Activated CD8-positive, alpha-beta memory T cell treated with anti-CD3 and anti-CD28 coated beads for 4 hours (primary cell): ENCODE data around the gene PRKCH.
"Not testable (repeated sequence)": the region's sequence is repeated elsewhere in the genome, so short reads cannot be mapped to it uniquely, and the experiment has no call there.

Experiments
- DNase-seq, 2 donors: peaks; one replicate each; pipeline ENCODE4 v3.0.0-alpha.2; 2020; ENCODE audit warnings: low read depth in 2 of 2

The PRKCH gene

DNA sequence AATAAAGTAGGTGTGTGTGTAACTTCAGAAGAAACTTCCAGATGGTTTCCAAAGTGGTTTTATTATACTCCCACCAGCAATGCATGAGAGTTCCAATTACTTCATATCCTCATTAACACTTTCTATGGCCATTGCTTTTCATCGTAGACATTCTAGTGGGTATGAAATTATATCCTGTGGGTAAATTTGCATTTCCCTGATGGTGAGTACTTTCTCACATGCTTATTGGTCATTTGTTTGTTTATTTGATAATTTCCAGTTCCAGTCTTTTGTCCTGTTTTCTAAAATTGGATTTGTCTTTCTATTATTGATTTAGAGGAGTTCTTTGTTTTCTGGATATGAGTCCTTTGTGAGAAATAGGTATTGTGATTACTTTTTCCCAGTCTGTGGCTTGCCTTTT lies 70.9 kb downstream of the PRKCH start:
- DNase-seq: no peak

DNA sequence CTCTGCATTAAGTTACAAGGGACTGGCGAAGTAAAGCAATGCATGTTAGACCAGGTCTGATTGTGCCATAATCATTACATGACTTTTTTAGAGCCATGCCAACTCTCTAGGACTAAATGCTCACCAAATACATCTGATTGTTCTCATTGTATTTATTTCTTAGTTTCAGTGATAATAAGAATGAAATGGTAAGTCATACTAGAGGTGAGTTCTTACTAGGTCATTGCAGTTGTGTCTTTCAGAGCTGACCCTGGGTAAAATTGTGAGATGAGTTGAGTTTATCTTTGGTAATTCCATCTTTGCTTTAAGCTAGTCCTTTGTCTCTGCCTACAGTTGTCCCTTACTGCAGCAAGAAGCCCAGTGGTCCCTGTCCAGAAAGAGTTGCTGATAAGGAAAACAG lies 73.2 kb downstream of the PRKCH start:
- DNase-seq: no peak

DNA sequence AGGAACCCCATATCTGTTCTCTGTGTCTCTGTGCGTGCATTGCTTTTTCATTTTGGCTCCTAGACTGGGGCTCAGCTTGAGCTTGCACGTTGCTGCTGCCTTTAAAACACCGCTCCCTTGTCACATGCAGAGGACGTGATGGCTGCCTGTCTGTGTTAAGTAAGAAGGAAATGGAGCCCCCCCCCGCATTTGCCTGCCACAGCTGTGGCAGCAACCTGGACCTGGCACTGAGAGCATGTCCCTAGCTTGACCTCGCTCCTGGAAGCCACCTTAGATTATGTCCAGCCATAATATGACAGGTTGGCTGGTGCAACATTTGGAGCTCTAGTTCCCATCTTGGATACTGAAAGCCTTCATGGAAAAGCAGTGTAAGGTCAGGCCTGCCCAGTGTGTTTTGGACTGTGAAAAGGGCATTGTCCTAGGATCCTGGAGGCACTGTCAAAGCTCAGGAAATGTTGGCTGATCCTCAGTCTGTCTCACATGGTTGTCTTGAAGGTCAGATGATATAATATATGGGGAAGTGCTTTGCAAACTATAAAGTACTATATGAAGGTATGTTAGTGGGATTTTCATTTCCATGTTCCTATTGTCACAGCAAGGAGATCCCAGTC lies 73.8 kb downstream of the PRKCH start:
- no peak for DNase-seq

DNA sequence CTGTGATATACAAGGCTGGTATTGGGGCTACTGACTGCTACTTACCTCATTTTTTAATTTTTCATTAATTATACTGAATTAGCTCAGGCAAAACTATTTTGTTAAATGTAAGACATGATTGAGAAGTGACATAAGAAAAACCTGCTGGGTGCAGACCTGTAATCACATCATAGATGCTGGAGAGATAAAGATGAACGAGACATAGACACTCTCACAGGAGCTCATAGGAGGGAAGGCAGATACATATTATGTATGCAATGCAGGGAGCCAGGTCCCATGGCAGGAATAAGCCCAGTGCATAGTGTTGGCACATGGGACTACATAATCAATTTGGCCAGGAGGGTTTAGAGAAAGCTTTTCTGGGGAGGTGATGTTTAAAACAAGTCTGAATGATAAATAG lies 74.9 kb downstream of the PRKCH start:
- DNase-seq: no peak

DNA sequence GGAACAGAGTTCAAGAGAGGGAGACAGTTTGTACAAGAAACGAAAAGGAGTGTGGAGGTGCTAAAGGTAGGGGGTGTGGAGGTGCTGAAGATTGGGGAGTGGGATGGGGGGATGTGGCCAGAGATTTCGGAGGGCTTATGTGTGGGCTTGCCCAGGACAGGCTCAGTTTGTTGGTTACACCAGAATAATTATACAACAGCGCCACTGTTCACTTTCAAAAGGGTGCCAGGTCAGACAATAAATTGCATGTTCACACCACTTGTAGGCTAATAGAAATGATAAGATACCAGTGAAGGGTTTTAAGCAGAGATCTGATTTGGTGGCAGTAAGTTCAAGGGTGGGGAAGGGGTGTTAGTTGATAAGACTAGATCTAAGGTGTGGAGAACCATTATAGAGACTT lies 75.3 kb downstream of the PRKCH start:
- DNase-seq: no peak

DNA sequence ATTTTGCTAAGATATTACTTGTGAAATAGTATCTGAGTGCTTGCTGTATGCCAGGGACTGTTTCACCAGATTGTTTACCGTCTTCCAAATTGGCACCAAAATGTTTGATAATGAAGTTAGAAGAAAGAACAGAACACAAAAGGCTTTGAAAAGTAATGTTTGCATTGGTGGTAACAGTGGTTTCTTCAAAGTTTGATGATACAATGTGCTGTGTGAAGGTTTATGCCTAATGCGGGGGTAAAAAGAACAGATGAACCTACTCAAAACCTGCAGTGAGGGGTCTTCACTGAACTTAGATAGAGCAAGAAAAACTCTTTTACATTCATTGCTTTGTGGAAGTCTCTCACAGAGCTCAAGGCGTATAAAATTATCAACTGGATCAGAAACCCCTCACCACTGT lies 76.2 kb downstream of the PRKCH start:
- no peak for DNase-seq

DNA sequence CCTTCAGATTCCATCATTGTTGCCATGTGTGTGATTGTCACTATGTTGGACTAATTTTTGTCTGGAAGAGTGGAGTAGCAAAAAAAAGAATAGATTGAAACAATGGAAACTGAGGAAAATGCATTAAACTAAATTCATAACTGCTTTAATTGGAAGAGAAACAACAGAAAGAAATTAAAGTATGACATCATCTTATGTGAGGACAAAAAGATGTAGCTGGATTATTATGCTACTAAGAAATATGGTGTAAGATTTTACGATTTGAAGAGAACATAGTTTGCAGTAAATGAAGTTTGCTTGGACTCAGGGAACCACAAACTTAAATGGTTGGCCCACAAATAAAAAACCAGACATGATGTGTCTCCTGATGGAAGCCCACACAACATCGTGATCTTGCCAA lies 76.8 kb downstream of the PRKCH start:
- DNase-seq: no peak

DNA sequence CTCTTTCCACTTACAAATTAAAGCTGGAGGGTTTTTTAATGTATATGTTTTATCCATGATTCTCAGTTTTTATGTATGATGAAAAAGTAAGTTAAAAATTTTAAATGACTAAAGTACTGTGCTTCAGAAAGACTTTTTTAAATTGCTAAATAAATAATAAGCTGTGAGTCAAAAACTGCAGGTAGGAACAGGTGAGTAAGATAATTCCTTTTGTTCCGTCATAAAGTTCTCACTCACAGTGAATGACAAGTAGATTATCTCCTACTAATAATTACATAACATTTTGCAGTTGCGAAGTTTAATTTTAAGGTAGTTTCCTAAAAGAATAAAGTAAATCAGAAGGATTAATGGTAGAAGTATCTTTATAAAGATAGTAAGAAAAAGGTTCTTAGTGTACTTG lies 78.0 kb downstream of the PRKCH start:
- no peak for DNase-seq

DNA sequence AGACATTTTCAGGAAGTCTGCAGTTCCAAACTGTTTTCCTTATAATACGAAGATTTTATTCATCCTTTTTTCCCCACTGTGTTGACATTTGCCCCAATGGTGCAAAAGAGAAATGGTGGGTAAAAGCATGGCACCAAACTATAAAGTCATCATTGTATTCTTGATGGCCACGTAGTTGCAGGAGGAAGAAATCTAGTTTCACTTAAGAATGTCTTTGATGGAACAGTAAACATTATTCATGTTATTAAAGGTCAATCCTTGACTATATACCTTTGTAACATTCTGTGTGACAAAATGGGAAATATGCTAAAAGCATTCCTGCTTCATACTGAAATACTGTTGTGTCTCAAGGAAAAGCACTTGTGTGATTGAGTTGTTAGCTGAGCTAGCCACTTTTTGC lies 80.1 kb downstream of the PRKCH start:
- DNase-seq: no peak

DNA sequence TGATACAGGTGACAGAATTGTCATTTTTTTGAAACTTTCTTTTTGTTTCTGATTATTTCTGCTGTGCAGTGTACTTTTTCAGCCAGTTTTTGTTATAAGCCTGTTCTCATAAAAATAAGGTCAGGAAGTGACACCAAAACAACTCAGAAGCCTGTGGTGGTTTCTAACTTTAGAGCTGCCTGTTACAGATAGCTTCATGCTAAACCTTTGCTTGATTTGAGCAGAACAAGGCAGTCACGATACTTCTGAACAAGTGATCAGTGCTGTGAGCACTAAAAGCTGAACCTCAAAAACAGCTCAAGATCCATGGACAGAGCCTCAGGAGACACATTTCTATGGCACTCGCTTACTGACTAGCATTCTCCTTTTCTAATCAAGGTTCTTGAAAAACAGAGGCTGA lies 82.0 kb downstream of the PRKCH start:
- no peak for DNase-seq

DNA sequence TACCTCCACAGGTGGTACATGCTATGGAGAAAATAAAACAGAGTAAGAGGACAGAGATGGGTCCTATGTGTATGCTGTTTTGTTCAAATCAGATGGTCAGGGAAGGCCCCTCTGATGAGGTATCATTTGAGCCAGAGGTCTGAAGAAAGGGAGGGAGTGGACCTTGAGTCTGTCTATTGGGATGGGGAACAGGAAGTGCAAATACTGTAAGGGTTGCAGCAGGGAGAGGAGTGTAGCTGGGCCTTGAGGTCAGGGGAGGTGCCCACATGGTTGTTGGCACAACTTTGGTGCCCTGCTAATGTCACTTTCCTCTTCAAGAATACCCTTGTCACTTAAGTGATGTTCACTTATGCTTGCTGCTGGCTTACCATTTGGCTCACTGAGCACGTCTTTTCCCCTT lies 83.3 kb downstream of the PRKCH start:
- DNase-seq: no peak

DNA sequence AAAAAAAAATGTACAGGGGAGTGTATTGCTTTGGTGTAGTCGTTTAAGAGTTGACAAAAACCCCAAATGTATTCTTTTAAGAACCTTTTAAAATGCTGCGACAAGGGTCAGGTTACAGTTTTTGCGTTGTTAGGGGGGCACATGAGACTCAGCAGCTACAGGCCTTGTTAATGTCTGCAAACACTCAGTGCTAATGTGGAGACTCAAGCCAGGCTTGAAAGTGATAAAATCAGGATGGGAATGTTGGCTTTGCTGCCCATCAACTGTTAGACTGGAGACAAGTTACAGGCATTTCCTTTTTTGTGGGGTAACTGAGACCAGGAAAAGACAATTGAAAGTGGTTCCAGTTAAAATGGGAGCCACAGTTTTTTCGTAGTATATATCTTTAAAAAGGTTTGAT lies 84.8 kb downstream of the PRKCH start:
- DNase-seq: no peak

DNA sequence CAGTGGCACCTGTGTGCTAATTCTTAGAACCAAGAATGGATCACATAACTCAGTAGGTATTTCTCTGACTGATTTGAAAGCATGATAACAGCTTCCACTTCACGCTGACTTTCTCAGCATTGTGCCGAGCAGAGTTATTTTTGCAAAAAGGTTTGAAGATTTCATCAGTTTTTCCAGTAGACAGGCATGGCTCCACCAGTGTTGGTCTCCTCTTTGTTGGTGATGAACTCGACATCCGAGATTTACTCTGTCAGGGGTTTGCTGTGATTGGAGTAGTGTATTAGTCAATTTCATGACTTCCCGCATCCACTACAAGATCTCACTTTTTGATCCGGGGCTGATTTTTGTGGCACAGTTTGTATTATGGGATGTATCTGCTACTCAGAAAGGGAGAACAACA lies 85.3 kb downstream of the PRKCH start:
- peak in 1 of 2 donors; percentile 28 for DNase-seq

DNA sequence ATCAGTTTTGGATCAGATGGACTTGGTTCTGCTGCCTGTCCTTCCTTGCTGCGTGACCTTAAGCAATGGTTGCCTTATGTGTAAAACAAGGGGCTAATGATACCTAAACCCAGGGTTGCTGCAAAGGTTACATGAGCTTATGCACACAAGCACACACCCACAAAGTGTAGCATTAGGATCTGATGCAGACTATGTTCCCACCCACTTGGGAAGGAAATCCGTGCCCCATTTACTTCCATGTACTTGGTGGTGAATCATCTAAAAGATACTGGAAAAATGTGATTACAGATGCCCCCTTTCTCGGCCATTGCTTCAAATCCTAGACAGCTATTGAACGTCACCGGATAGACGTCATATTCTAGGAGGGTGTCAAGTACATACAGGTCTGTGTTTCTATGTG lies 87.1 kb downstream of the PRKCH start:
- DNase-seq: no peak

DNA sequence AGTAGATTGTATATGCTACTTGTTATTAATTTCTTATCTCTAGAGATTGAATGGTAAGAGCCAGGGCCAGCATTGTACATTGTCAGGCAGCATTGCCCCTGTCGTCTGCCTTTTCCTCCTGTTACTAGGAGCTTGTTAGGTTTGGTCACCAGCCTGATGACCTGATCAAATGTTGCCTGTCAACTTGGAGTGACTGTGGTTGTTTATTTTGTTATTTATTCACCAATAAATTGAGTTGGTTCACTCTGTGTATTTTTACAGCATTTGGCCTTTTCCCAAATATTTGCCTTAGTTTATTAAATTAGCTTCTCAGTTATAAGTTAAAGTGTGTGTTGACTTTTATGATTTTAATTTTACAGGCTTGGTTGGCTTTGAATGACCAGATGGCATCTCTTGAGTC lies 88.4 kb downstream of the PRKCH start:
- DNase-seq: no peak

DNA sequence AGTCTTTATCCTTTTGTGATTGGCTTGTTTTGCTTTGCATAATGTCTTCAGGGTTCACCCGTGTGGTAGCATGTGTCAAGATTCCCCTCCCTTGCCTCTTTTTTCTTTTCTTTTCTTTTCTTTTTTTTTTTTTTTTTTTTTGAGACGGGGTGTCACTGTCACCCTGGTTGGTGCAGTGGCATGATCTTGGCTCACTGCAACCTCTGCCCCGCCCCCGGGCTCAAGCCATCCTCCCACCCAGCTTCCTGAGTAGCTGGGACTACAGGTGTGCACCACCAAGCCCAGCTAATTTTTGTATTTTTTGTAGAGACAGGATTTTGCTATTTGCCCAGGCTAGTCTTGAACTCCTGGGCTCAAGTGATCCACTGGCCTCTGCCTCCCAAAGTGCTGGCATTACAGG lies 94.6 kb downstream of the PRKCH start:
- not testable (repeated sequence) for DNase-seq

DNA sequence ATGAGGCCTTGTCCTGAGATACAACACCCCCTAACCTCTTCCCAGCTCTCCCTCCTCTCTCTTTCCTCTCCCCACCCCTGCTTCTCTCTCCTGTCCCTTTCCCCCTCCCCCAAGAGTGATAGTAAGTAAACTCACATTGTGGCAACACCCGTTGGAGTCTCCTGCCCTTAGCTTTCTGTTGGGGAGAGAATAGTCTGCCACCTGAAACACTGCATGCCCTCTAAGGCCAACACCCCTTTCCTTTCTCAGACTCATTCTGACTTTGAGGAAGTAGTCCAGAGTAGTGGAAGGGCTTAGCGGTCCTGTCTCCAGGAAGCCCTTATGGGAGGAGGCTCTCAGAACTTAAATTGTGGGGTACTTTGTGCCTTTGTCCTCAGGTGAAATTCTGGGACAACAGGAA lies 95.2 kb downstream of the PRKCH start:
- no peak for DNase-seq

DNA sequence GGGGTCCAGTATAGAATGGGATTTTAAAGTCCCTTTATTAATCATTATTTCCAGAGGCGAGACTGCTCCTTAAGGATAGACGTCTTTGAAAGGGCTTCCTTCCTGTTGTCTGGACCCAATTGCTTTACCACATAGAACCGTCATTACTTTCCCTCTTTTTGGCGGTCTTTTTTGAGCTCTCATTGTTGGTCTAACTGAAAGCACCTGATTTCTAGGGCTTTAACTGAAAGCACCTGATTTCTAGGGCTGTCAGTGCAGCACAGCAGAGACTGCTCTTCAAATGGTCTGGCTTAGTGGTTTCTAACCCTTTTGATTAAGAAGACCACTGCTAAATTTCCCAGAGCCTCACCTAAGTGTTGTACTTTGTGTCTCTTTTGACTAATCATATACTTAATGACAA lies 95.8 kb downstream of the PRKCH start:
- DNase-seq: no peak

DNA sequence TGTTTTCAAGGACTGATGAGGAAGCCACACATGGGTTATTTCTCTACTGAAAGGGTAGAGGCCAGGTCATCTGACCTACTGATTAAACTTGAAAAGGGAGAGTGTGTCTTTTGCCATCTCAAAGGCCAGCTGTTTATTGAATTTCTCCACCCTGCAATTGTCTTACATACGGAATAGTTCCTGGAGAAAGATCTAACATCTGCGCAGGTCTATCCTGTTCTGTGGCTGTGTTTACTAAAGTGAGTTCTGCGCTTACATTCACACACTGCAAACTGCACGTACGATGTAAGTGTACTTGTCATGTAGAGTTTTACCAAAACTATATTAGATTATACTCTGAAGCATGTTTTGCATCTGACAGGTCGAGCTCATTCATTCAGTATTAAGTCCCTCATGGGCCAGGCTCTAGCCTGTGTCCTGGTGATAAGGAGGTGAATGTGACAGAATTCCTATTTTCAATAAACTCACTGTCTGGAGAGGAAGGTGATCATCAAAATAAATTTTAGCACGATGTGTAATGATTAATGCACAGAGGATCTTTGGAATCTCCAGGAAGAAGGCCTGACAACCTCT lies 96.6 kb downstream of the PRKCH start:
- no peak for DNase-seq

DNA sequence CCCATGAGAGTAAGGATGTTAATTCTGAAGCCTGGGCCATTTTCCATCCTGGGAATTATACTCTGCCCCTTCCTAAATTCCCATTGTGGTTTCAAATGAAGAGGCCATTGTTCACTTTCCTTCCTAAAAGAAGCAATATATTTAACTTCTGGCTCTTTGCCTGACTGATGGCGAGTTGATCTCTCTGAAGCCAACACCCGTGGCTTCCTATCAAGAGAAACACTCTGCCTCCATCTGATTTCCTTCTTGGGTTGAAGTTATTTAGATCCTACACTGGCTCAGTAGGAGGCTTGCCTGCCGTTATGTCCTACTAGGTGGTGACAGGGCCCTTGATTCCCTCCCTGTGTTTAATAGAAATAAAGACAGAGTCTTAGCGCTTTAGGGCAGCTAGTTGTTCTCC lies 97.4 kb downstream of the PRKCH start:
- DNase-seq: no peak

DNA sequence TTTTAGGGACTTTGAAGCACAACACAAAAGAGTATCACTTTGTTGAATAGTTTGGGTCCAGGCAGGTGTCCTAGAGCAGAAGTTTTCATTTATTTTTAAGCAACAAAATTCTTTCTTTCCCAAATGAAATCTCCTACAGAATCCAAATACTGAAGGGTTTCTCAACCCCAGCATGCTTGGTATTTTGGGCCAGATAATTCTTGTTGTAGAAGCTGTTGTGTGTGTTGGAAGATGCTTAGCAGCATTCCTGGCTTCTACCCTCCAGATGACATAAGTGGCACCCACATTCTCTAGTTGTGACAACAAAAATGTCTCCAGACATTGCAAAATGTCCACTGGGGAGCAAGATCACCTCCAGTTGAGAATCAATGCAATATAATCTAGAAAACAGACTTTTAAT lies 97.8 kb downstream of the PRKCH start:
- DNase-seq: no peak

DNA sequence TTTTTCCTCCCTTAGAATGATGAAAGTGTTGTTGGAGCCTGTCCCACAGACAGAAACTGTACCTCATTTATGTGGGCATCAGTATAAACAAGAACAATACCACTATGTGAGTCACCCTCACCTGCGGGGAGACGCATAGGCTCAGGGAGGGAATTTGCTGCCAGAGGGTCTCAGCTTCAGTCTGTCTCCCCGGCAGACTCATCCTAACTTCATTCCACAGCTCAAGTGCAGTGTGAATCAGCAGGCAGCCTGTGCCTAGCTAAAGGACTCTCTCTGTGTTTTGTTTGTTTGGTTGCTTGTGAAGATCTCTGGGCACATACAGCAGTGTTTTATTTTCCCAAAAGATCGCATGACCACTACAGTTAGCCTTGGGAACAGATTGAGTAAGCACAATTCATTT lies 98.9 kb downstream of the PRKCH start:
- peak in 1 of 2 donors; percentile 23 for DNase-seq

DNA sequence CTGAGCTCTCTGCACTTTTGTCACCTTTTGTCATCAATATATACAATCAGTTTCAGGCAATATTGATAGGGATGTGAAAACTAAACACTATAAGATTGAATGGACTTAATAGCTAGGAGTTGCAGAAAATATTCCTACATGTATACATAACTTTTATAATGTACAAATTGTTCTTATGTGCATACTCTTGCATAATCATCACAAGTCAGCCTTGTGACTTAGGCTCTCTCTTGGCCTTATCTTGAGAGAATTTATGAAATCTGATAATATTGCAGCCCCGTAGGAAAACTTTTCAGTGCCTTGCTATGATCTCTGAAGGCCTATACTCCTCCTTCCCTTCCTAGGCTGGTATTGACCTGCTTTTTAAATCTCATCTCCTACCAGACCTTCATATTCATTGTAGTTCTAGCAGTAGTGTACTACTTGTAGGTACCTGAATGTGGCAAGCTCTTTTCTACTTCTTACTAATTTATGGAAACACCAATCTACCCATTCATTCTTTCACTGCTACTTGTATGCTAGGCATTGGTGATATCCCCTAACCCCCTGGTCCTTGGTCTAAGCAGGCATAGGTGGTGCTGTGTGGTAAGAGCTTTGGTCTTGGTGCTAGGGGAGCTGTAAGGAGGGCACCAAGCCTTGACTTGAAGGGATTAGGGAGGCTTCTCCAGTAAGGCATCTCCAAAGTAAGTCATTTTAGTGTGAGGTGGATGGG lies 100.0 kb downstream of the PRKCH start:
- DNase-seq: no peak

DNA sequence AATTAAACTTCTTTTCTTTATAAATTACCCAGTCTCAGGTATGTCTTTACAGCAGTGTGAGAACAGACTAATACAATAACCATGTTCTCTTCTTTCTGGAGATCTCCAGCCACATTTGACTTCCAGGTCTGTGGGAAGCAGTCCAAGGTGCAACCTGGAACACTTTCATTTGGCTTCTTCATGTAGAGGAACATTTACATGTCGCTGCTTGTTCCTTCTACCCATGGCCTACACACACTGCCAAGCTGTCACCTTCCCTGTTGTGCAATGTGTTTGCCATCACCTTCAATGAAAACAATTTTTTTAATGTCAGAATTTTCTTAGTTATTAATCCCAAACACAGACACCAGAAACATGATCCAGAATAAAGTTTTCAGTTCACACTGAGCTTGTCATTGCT lies 104.7 kb downstream of the PRKCH start:
- DNase-seq: no peak
